OCI-LY3 (cell line): ENCODE results near the gene FAM204A.

Experiments used
- EZH2phosphoT487 ChIP-seq: fragments of 200-600 bp; shearing (Covaris generic); IDR thresholded peaks from 2 replicates; pipeline ENCODE4 v1.6.1; 2018; ENCODE audit warnings: antibody characterized with exemption, mixed run types, low read depth
- TF ChIP-seq, protein P1 (sequence below): fragments of 200-600, 300-600 bp; sonication (generic); IDR thresholded peaks from 2 replicates; pipeline ENCODE4 v1.5.1; 2014; ENCODE audit warnings: antibody characterized with exemption, low read length, low read depth

DNA sequence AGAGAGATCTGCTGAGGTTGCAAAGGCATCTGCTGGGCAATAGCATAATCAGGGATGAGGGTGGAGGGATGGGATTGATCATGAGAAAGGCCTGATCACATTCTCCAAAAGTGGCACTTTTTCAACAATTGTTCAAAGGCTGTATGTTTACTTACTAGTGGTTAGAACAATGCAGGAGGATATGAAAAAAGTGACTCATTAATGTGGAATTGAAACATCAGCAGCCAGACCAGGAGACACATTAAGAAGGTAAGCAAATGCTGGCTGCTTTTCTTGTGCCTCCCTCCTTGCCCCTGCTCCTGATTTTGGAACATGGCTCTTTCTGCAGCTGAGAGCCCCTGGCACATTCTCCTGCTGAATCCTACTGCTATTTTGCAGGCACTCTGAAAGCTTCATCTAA is 63.5 kb downstream of the FAM204A start:
- TF ChIP-seq, protein P1, sequence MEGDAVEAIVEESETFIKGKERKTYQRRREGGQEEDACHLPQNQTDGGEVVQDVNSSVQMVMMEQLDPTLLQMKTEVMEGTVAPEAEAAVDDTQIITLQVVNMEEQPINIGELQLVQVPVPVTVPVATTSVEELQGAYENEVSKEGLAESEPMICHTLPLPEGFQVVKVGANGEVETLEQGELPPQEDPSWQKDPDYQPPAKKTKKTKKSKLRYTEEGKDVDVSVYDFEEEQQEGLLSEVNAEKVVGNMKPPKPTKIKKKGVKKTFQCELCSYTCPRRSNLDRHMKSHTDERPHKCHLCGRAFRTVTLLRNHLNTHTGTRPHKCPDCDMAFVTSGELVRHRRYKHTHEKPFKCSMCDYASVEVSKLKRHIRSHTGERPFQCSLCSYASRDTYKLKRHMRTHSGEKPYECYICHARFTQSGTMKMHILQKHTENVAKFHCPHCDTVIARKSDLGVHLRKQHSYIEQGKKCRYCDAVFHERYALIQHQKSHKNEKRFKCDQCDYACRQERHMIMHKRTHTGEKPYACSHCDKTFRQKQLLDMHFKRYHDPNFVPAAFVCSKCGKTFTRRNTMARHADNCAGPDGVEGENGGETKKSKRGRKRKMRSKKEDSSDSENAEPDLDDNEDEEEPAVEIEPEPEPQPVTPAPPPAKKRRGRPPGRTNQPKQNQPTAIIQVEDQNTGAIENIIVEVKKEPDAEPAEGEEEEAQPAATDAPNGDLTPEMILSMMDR, result no peak
- TF ChIP-seq EZH2phosphoT487, result no peak
